PFSK-1 (cell line): ENCODE data around the gene SYNE4.

ENCODE experiments used
- POLR2AphosphoS5 ChIP-seq: IDR thresholded peaks from 2 replicates; pipeline ENCODE4 v1.6.1; 2012; ENCODE audit warnings: low read depth, mild to moderate bottlenecking, control low read depth, low read length, moderate library complexity
- SIN3A ChIP-seq: IDR thresholded peaks from 2 replicates; pipeline ENCODE4 v1.6.1; 2012; ENCODE audit warnings: mild to moderate bottlenecking, low read length, moderate library complexity, borderline replicate concordance; ENCODE audit not compliant: insufficient read depth
- TF ChIP-seq, protein P1 (sequence below), 2 experiments: IDR thresholded peaks; 2 replicates each; pipeline versions ENCODE4 v1.6.1 to v1.8.0; 2011 to 2012; ENCODE audit warnings: low read depth in 2 of 2, low read length in 2 of 2, control low read depth in 1 of 2, inconsistent platforms in 1 of 2, mild to moderate bottlenecking in 1 of 2, moderate library complexity in 1 of 2; ENCODE audit not compliant: insufficient read depth in 1 of 2

DNA sequence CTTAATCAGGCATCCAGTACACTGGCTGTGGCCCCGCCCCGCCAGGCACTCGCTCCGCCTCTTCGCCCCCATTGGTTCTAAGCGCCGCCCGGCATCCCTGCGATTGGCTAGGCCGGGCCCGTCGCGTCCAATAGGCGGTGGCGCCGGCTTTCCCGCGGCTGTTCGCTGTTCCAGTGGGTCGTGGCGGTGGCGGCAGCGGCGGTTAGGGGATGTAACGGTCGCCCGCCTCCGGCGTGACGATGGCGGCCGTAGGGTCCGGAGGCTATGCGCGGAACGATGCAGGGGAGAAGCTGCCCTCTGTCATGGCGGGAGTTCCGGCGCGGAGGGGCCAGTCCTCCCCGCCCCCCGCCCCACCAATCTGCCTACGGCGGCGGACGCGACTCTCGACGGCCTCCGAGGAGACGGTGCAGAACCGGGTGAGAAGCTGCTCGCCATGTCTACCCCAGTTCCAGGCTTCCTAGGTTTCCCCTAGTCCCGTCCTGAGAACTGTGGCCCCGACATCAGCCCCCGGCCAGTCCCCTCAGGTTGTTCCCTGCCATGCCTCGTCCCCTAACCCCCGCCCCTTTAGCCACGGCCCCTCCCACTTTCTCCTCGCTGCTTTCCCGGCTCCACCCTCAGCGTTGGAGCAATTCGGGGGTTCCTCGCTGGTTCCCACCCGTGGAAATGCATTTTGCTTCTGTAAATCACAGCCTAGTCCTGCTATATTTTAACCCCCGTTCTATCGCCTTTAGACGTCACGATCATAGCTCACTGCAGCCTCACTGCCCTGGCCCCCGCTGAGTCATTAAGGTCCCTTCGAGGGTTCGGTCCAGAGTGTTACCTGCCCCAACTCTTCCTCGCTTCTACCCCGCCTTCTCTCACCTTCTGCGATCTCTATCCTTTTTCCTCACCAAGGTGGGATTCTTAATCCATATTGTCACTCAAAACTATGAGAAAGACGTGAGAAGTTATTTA, 46.4 kb upstream of the SYNE4 start, which contains the start of gene WDR62:
- TF ChIP-seq POLR2AphosphoS5 (peak; percentile 69; the same call in 1 of the 2 replicates), SIN3A (0 out of 2 replicates have a peak, but pooled peaks have one; percentile 10)
- TF ChIP-seq, protein P1, sequence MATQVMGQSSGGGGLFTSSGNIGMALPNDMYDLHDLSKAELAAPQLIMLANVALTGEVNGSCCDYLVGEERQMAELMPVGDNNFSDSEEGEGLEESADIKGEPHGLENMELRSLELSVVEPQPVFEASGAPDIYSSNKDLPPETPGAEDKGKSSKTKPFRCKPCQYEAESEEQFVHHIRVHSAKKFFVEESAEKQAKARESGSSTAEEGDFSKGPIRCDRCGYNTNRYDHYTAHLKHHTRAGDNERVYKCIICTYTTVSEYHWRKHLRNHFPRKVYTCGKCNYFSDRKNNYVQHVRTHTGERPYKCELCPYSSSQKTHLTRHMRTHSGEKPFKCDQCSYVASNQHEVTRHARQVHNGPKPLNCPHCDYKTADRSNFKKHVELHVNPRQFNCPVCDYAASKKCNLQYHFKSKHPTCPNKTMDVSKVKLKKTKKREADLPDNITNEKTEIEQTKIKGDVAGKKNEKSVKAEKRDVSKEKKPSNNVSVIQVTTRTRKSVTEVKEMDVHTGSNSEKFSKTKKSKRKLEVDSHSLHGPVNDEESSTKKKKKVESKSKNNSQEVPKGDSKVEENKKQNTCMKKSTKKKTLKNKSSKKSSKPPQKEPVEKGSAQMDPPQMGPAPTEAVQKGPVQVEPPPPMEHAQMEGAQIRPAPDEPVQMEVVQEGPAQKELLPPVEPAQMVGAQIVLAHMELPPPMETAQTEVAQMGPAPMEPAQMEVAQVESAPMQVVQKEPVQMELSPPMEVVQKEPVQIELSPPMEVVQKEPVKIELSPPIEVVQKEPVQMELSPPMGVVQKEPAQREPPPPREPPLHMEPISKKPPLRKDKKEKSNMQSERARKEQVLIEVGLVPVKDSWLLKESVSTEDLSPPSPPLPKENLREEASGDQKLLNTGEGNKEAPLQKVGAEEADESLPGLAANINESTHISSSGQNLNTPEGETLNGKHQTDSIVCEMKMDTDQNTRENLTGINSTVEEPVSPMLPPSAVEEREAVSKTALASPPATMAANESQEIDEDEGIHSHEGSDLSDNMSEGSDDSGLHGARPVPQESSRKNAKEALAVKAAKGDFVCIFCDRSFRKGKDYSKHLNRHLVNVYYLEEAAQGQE (IDR thresholded peaks at IDR 0.05; ENCODE audit: insufficient read depth in 1 of 2, low read depth in 2 of 2, low read length in 2 of 2) = no peak
